GM21390 (cell line): ENCODE results near the gene KMT2A.

Experiments
- ATAC-seq: cut with Tn5 transposase; IDR thresholded peaks from one replicate; pipeline ENCODE4 v1.9.1; 2021; ENCODE audit not compliant: unreplicated experiment

The KMT2A gene

GRCh38 chr11:118531597-118532084 is 95.3 kb downstream of the KMT2A start:
- no peak for ATAC-seq

DNA sequence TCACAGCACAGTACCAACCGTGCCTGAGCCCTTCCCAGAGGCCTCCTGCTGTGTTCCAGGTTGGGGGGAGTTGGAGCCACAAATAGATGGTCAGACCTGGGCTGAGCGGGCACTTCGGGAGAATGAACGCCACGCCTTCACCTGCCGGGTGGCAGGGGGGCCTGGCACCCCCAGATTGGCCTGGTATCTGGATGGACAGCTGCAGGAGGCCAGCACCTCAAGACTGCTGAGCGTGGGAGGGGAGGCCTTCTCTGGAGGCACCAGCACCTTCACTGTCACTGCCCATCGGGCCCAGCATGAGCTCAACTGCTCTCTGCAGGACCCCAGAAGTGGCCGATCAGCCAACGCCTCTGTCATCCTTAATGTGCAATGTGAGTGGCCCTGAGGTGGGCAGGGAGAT is 95.8 kb downstream of the KMT2A start:
- no peak for ATAC-seq

DNA sequence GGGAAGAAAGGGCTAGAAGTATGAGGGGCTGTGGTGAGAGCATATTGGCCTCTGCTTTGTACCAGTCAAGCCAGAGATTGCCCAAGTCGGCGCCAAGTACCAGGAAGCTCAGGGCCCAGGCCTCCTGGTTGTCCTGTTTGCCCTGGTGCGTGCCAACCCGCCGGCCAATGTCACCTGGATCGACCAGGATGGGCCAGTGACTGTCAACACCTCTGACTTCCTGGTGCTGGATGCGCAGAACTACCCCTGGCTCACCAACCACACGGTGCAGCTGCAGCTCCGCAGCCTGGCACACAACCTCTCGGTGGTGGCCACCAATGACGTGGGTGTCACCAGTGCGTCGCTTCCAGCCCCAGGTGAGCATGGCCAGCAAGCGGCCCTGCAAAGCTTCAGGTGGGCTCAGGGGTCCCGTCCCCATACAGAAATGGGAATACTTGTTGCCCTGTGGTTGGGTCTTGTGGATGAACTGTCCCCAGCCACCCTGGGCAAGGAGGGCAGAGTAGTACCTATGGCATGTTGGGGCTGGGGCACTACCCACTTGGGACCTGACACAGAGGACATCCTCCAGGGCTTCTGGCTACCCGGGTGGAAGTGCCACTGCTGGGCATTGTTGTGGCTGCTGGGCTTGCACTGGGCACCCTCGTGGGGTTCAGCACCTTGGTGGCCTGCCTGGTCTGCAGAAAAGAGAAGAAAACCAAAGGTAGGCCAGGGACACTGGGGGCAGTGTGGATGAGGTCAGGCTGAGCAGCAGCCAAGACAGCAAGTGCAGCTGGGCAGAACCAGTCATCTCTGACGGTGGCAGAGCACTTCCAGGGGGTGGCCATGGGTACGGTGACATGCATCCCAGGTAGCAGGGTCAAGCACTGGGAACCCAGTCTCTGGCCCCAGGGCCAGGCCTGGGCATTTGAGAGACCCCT is 96.8 kb downstream of the KMT2A start:
- ATAC-seq: no peak

DNA sequence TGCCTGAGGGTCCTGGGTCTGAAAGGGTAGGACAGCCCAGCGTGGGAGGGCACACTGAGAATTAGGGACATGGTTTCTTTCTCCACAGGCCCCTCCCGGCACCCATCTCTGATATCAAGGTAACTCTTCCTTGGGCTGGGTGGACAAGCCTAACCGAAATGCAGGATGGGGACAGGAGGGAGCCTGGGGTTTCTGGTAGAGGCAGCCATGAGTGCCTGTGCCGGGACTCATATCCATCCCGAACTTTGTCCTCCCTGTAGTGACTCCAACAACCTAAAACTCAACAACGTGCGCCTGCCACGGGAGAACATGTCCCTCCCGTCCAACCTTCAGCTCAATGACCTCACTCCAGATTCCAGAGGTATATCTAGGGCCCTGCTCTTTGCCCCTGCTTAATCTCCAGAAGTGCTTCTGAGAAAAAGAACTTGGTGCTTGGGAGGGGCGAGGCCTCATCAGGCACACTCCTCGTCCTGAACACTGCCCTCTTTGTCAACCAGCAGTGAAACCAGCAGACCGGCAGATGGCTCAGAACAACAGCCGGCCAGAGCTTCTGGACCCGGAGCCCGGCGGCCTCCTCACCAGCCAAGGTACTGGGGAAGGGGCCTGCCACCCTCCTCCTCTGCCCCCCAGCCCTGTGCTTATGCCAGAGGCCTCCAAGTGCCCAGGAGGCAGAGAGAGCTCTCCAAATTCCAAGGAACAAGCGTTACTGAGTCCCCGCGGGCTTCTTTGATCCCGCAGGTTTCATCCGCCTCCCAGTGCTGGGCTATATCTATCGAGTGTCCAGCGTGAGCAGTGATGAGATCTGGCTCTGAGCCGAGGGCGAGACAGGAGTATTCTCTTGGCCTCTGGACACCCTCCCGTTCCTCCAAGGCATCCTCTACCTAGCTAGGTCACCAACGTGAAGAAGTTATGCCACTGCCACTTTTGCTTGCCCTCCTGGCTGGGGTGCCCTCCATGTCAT is 97.8 kb downstream of the KMT2A start:
- ATAC-seq: no peak

DNA sequence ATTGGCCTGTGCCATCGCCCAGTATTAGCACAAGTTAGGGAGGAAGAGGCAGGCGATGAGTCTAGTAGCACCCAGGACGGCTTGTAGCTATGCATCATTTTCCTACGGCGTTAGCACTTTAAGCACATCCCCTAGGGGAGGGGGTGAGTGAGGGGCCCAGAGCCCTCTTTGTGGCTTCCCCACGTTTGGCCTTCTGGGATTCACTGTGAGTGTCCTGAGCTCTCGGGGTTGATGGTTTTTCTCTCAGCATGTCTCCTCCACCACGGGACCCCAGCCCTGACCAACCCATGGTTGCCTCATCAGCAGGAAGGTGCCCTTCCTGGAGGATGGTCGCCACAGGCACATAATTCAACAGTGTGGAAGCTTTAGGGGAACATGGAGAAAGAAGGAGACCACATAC is 99.0 kb downstream of the KMT2A start:
- no peak for ATAC-seq

DNA sequence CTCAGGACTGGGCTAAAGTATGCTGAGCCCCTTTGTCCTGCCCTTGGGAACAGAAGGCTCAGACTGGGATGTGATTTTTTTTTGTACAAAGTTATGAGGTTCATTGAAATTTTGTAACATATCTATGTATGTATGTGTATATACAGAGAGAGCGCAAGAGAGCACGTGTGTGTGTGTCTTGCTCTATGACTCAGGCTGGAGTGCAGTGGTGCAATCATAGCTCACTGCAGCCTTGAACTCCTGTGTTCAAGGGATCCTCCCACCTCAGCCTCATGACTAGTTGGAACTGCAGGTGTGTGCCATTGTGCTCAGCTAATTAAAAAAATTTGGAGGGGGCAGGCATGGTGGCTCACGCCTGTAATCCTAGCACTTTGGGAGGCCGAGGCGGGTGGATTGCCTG is 100.4 kb downstream of the KMT2A start:
- no peak for ATAC-seq

DNA sequence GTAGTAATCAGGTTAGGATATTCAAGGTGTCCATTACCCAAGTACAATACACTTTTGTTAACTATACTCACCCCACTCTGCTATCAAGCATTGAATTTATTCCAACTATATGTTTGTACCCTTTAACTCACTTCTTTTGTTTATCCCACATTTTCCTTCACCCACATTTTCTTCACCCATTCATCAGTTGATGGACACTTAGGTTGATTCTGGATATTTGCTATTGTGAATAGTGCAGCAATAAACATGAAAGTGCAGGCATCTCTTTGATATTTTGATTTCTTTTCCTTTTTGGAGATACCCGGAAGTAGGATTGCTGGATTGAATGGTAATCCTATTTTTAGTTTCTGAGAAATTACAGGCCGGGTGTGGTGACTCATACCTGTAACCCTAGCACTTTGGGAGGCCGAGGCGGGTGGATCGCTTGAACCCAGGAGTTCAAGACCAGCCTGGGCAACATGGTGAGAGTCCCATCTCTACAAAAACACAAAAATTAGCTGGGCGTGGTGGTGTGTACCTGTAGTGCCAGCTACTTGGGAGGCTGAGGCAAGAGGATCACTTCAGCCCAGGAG is 101.2 kb downstream of the KMT2A start:
- ATAC-seq: no peak

- ATAC-seq: no peak
Observed at GRCh38 chr11:118544010-118544646, 107.8 kb downstream of the KMT2A start.

DNA sequence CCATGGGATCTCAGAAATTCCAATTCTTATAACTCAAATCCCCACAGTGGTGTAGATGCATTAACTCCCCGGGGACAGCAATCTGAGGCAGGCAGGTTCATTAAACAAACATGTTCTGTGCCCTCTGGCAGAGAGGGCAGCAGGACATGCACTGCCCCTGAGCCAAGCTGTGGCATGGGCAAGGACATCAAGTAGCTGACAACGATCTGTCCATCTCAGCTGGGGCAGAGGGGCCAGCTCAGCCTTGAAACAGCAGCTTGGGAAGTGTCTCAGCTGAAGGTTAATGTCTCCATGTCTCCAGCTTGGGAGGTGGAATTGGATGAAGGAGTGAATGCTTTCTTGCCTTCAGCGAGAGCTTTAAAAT is 108.3 kb downstream of the KMT2A start:
- ATAC-seq: no peak

- ATAC-seq: no peak
Observed at GRCh38 chr11:118545533-118545932, 109.2 kb downstream of the KMT2A start.

- ATAC-seq: no peak
Observed at GRCh38 chr11:118547132-118547531, 110.8 kb downstream of the KMT2A start.

- ATAC-seq: no peak
Observed at GRCh38 chr11:118552341-118552740, 116.0 kb downstream of the KMT2A start.

- no peak for ATAC-seq
Observed at GRCh38 chr11:118560806-118561205, 124.5 kb downstream of the KMT2A start.

- no peak for ATAC-seq
Observed at GRCh38 chr11:118565051-118565450, 128.8 kb downstream of the KMT2A start.

GRCh38 chr11:118569670-118570069 is 133.4 kb downstream of the KMT2A start:
- ATAC-seq: no peak

DNA sequence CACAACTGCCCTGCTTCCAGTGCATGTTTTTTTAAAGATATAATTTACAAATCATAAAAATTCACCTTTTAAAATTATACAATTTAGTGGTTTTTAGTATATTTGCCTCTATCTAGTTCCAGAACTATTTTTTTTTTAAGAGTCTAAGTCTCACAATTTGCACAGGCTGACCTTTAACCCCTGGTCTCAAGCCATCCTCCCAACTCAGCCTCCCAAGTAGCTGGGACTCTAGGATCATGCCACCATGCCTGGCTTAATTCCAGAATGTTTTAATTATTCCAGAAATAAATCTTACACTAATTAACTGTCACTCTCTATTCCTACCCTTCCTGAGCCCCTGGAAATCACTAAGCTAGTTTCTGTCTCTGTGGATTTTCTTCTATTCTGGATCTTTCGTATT is 134.5 kb downstream of the KMT2A start:
- ATAC-seq: no peak

DNA sequence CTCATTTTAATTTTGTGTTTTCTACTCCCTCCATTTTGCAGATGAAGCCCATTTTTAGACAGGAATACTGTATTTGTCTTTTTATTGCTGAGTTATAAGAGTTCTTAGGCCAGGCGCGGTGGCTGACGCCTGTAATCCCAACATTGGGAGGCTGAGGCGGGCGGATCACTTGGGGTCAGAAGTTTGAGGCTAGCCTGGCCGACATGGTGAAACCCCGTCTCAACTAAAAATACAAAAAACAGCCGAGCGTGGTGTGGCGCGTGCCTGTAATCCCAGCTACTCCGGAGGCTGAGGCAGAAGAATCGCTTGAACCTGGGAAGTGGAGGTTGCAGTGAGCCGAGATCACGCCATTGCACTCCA is 135.4 kb downstream of the KMT2A start:
- peak; percentile 11 for ATAC-seq

GRCh38 chr11:118572061-118572980 is 136.0 kb downstream of the KMT2A start, which contains the start of gene ARCN1:
Gene ARCN1, plus strand, starts transcription at chr11:118572409. Its CDS starts 139 bp downstream, at chr11:118572548.
- peak; percentile 61 for ATAC-seq

DNA sequence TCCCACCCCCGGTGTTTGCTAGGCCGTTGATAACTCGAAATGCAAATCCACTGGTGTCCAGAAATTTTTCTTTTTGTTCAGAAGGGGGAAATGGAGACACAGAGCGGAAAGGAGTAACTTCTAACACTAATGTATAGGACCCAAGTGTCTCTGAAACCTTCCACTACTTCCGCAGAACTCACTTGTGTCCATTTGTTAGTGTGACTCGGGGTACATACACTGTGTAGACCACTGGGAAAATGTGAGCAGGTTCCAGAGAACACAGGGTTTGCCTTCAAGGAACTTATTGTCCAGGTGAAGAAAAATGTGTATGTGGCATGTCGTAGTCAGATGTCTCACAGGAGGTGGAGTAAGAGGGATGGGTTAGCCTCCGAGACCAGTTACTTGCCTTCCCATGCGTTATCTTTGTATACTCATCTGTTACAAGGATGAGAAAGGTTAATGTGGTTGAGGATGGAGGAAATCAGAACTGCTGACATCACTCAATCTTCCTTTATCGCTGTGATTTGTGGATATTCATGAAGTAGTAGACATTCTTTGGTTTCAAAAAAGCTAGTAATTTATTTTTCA is 136.8 kb downstream of the KMT2A start:
- no peak for ATAC-seq
